ENCODE results near the gene LIG4.

GRCh38 chr13:108200781-108201398 lies 14.4 kb downstream of the LIG4 start:
- no peak for TF ChIP-seq CTCF (IDR thresholded peaks at IDR 0.05; ENCODE audit: low read length)
- TF ChIP-seq EZH2 (IDR thresholded peaks at IDR 0.05; ENCODE audit: borderline replicate concordance, low read length), result no peak
